Left lobe of liver (tissue), 2 donors: ENCODE measurements around the gene NME7. TPM values are rescaled to one million over a fixed set of nuclear protein-coding genes. Genes with fewer than 3 reads are reported as not detected.
"Not testable (repeated sequence)": the region's sequence is repeated elsewhere in the genome, so short reads cannot be mapped to it uniquely, and the experiment has no call there.

Source experiments
- ATAC-seq: fragments of 200-7000 bp; cut with Tn5 transposase; one replicate; pipeline ENCODE4 v1.9.1; 2020; ENCODE audit warnings: mild to moderate bottlenecking, moderate library complexity
- DNase-seq: peaks from one replicate; pipeline ENCODE4 v3.0.0-alpha.2; 2020; ENCODE audit warnings: low spot score
- total RNA-seq: library from RNA; stranded (reverse); gene quantifications from one replicate; pipeline ENCODE4 v1.2.1, GENCODE V29; 2021
- donor health status: DM: no; HTN: no; CAD: no; lungs with moderate emphysema.
- donor health status: DM: no; HTN: yes; CAD: no.

The NME7 gene
- total RNA-seq, 1 donor from 2014 or later = 4.9 TPM

- DNase-seq (no peak), ATAC-seq (peak; percentile 47)
Observed at GRCh38 chr1:169240449-169241232, 127.0 kb downstream of the NME7 start.

GRCh38 chr1:169236880-169237279 is 130.7 kb downstream of the NME7 start:
- peak; percentile 58 for ATAC-seq

GRCh38 chr1:169236143-169236542 is 131.5 kb downstream of the NME7 start:
- ATAC-seq (peak; percentile 34), DNase-seq (no peak)

More at GRCh38 chr1:169236880-169237279, 130.7 kb downstream of the NME7 start:
- DNase-seq = no peak

- no peak for DNase-seq
- ATAC-seq = no peak
Observed at GRCh38 chr1:169235568-169235967, 132.0 kb downstream of the NME7 start.

- ATAC-seq (peak; percentile 96), DNase-seq (no peak)
Observed at GRCh38 chr1:169234780-169235179, 132.8 kb downstream of the NME7 start.

- ATAC-seq = no peak
- no peak for DNase-seq
Observed at GRCh38 chr1:169217636-169218035, 150.0 kb downstream of the NME7 start.

GRCh38 chr1:169214598-169214997 is 153.0 kb downstream of the NME7 start:
- no peak for DNase-seq
- no peak for ATAC-seq

- DNase-seq = no peak
Observed at GRCh38 chr1:169212088-169212487, 155.5 kb downstream of the NME7 start.

GRCh38 chr1:169207797-169208520 is 159.6 kb downstream of the NME7 start:
- ATAC-seq = no peak
- no peak for DNase-seq

More at GRCh38 chr1:169212088-169212487, 155.5 kb downstream of the NME7 start:
- no peak for ATAC-seq

- ATAC-seq = no peak
Observed at GRCh38 chr1:169204157-169204556, 163.4 kb downstream of the NME7 start.

GRCh38 chr1:169202791-169203665 is 164.6 kb downstream of the NME7 start:
- ATAC-seq (no peak), DNase-seq (no peak)

More at GRCh38 chr1:169204157-169204556, 163.4 kb downstream of the NME7 start:
- DNase-seq = no peak

- ATAC-seq (no peak), DNase-seq (no peak)
Observed at GRCh38 chr1:169201084-169201619, 166.4 kb downstream of the NME7 start.

- ATAC-seq (no peak), DNase-seq (no peak)
Observed at GRCh38 chr1:169200319-169200718, 167.3 kb downstream of the NME7 start.

GRCh38 chr1:169196581-169196980 is 171.0 kb downstream of the NME7 start:
- no peak for ATAC-seq
- DNase-seq = no peak

GRCh38 chr1:169196161-169196560 is 171.4 kb downstream of the NME7 start:
- ATAC-seq (no peak), DNase-seq (no peak)

GRCh38 chr1:169193191-169193850 is 174.3 kb downstream of the NME7 start:
- ATAC-seq = peak; percentile 99
- peak; percentile 53 for DNase-seq

GRCh38 chr1:169186106-169186505 is 181.5 kb downstream of the NME7 start:
- peak; percentile 93 for ATAC-seq

GRCh38 chr1:169184812-169185211 is 182.8 kb downstream of the NME7 start:
- no peak for ATAC-seq

More at GRCh38 chr1:169186106-169186505, 181.5 kb downstream of the NME7 start:
- no peak for DNase-seq

GRCh38 chr1:169180174-169180573 is 187.4 kb downstream of the NME7 start:
- DNase-seq = no peak
- ATAC-seq = no peak

More at GRCh38 chr1:169184812-169185211, 182.8 kb downstream of the NME7 start:
- DNase-seq = no peak

GRCh38 chr1:169179431-169179830 is 188.2 kb downstream of the NME7 start:
- not testable (repeated sequence) for ATAC-seq, DNase-seq
